ENCODE measurements around the gene DSCAM. TPM values are rescaled to one million over a fixed set of nuclear protein-coding genes. Genes with fewer than 3 reads are reported as not detected.

Gene DSCAM
- polyA plus RNA-seq, 3 donors, result not detected

GRCh38 chr21:40056031-40056430 is 790.9 kb downstream of the DSCAM start:
- H3K4me1 ChIP-seq (ENCODE audit: control insufficient read depth in 1 of 2, insufficient read depth in 2 of 2, low read length in 2 of 2), result no peaks in the 10 kb centered on the region
- no peaks in the 10 kb centered on the region for H3K36me3 ChIP-seq (replicated peaks in 1 of 2; ENCODE audit: control insufficient read depth in 1 of 2, insufficient read depth in 2 of 2, low read length in 2 of 2)
- Mint-ChIP-seq H3K4me1 (no peaks in the 10 kb centered on the region), H3K4me3 (no peak overlapping the region), H3K9me3 (peaks cover 2 to 7% (median 6%) of the 10 kb centered on the region in 7 donors), H3K36me3 (no peaks in the 10 kb centered on the region), H3K27ac (no peak overlapping the region), H3K27me3 (ENCODE audit: low read depth in 3 of 3) (no peaks in the 10 kb centered on the region)
- no peaks in the 10 kb centered on the region for H3K27me3 ChIP-seq (ENCODE audit: control insufficient read depth in 2 of 2, insufficient read depth in 2 of 2, low read length in 2 of 2)
- no peak overlapping the region for H2AFZ ChIP-seq (ENCODE audit: insufficient read depth, low read depth, low read length, poor library complexity, severe bottlenecking)
- intact Hi-C loops (cut with micrococcal nuclease), result no loop called here
- no peak overlapping the region for H3K4me3 ChIP-seq (replicated peaks in 1 of 3; ENCODE audit: low read depth in 2 of 3, low read length in 3 of 3)
- TF ChIP-seq, protein P1, sequence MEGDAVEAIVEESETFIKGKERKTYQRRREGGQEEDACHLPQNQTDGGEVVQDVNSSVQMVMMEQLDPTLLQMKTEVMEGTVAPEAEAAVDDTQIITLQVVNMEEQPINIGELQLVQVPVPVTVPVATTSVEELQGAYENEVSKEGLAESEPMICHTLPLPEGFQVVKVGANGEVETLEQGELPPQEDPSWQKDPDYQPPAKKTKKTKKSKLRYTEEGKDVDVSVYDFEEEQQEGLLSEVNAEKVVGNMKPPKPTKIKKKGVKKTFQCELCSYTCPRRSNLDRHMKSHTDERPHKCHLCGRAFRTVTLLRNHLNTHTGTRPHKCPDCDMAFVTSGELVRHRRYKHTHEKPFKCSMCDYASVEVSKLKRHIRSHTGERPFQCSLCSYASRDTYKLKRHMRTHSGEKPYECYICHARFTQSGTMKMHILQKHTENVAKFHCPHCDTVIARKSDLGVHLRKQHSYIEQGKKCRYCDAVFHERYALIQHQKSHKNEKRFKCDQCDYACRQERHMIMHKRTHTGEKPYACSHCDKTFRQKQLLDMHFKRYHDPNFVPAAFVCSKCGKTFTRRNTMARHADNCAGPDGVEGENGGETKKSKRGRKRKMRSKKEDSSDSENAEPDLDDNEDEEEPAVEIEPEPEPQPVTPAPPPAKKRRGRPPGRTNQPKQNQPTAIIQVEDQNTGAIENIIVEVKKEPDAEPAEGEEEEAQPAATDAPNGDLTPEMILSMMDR (IDR thresholded peaks at IDR 0.05), result no peak
- H3K27ac ChIP-seq (ENCODE audit: low read depth in 1 of 2, low read length in 2 of 2), result no peak overlapping the region
- H3K9ac ChIP-seq (ENCODE audit: insufficient read depth, low read length, poor library complexity, severe bottlenecking), result no peak overlapping the region
- 100% methylated on average over 2 of the region's 3 CpGs for WGBS (ENCODE audit: insufficient coverage)
- DNase-seq, result no peak
- no peaks in the 10 kb centered on the region for H4K20me1 ChIP-seq (ENCODE audit: insufficient read depth, low read length)
- no peaks in the 10 kb centered on the region for H3K9me3 ChIP-seq (replicated peaks in 1 of 2; ENCODE audit: control insufficient read depth in 1 of 2, insufficient read depth in 1 of 2, low read length in 2 of 2)
- no peak overlapping the region for H3K4me2 ChIP-seq (replicated peaks; ENCODE audit: extremely low read depth, low read length, poor library complexity, severe bottlenecking)
- H3K79me2 ChIP-seq (ENCODE audit: insufficient read depth, low read length), result no peaks in the 10 kb centered on the region

- no peaks in the 10 kb centered on the region for H4K20me1 ChIP-seq (ENCODE audit: insufficient read depth, low read length)
- intact Hi-C loops (cut with micrococcal nuclease), result no loop called here
- no peak overlapping the region for H3K27ac Mint-ChIP-seq
These were observed 792.6 kb downstream of the DSCAM start for GRCh38 chr21:40054403-40054802.

More at GRCh38 chr21:40054403-40054802, 792.6 kb downstream of the DSCAM start:
- Histone ChIP-seq H3K36me3 (replicated peaks in 1 of 2; ENCODE audit: control insufficient read depth in 1 of 2, insufficient read depth in 2 of 2, low read length in 2 of 2) (no peaks in the 10 kb centered on the region), H3K9ac (ENCODE audit: insufficient read depth, low read length, poor library complexity, severe bottlenecking) (no peak overlapping the region), H3K4me2 (replicated peaks; ENCODE audit: extremely low read depth, low read length, poor library complexity, severe bottlenecking) (no peak overlapping the region), H3K9me3 (replicated peaks in 1 of 2; ENCODE audit: control insufficient read depth in 1 of 2, insufficient read depth in 1 of 2, low read length in 2 of 2) (no peaks in the 10 kb centered on the region), H2AFZ (ENCODE audit: insufficient read depth, low read depth, low read length, poor library complexity, severe bottlenecking) (no peak overlapping the region), H3K4me1 (ENCODE audit: control insufficient read depth in 1 of 2, insufficient read depth in 2 of 2, low read length in 2 of 2) (no peaks in the 10 kb centered on the region), H3K27ac (ENCODE audit: low read depth in 1 of 2, low read length in 2 of 2) (no peak overlapping the region), H3K4me3 (replicated peaks in 1 of 3; ENCODE audit: low read depth in 2 of 3, low read length in 3 of 3) (no peak overlapping the region), H3K27me3 (ENCODE audit: control insufficient read depth in 2 of 2, insufficient read depth in 2 of 2, low read length in 2 of 2) (no peaks in the 10 kb centered on the region), H3K79me2 (ENCODE audit: insufficient read depth, low read length) (no peaks in the 10 kb centered on the region)
- WGBS (ENCODE audit: insufficient coverage), result 40% methylated on average over 1 of the region's 3 CpGs
- Mint-ChIP-seq H3K4me1 (no peaks in the 10 kb centered on the region), H3K36me3 (no peaks in the 10 kb centered on the region), H3K9me3 (peaks cover 2 to 6% (median 4%) of the 10 kb centered on the region in 7 donors), H3K4me3 (no peak overlapping the region), H3K27me3 (ENCODE audit: low read depth in 3 of 3) (peaks cover 0 to 3% (median 0%) of the 10 kb centered on the region in 3 donors)
- TF ChIP-seq, protein P1 (IDR thresholded peaks at IDR 0.05), result no peak
- no peak for DNase-seq
